Measurements from ENCODE around the gene NPHS1. TPM values are rescaled to one million over a fixed set of nuclear protein-coding genes. Genes with fewer than 3 reads are reported as not detected.

NPHS1 gene
- total RNA-seq, 2 experiments from 2014 or later: not detected

GRCh38 chr19:35792888-35793287, 59.4 kb downstream of the NPHS1 start:
- H3K36me3 Mint-ChIP-seq (ENCODE audit: low read depth): no peaks in the 10 kb centered on the region
- CTCF ChIA-PET: no interaction called here
- H3K27me3 ChIP-seq (ENCODE audit: control insufficient read depth in 1 of 2, insufficient read depth in 2 of 2, low read length in 2 of 2): peaks cover 9 to 12% of the 10 kb centered on the region in 2 experiments
- peaks cover 26% of the 10 kb centered on the region for H3K27me3 Mint-ChIP-seq
- H3K9me3 ChIP-seq (ENCODE audit: control insufficient read depth in 1 of 2, insufficient read depth in 1 of 2, low read length in 2 of 2): peaks cover 0 to 8% of the 10 kb centered on the region in 2 experiments
- H3K36me3 ChIP-seq (ENCODE audit: insufficient read depth, low read length): no peaks in the 10 kb centered on the region
- no peaks in the 10 kb centered on the region for H3K4me1 Mint-ChIP-seq (ENCODE audit: low read depth)
- no peak overlapping the region for H3K27ac Mint-ChIP-seq
- no peak for DNase-seq
- TF ChIP-seq, protein P1, sequence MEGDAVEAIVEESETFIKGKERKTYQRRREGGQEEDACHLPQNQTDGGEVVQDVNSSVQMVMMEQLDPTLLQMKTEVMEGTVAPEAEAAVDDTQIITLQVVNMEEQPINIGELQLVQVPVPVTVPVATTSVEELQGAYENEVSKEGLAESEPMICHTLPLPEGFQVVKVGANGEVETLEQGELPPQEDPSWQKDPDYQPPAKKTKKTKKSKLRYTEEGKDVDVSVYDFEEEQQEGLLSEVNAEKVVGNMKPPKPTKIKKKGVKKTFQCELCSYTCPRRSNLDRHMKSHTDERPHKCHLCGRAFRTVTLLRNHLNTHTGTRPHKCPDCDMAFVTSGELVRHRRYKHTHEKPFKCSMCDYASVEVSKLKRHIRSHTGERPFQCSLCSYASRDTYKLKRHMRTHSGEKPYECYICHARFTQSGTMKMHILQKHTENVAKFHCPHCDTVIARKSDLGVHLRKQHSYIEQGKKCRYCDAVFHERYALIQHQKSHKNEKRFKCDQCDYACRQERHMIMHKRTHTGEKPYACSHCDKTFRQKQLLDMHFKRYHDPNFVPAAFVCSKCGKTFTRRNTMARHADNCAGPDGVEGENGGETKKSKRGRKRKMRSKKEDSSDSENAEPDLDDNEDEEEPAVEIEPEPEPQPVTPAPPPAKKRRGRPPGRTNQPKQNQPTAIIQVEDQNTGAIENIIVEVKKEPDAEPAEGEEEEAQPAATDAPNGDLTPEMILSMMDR (IDR thresholded peaks at IDR 0.05): no peak
- ATAC-seq (ENCODE audit: poor library complexity): no peak
- H3K4me3 Mint-ChIP-seq: no peak overlapping the region
- H3K9me3 Mint-ChIP-seq: no peaks in the 10 kb centered on the region
- POLR2A ChIA-PET: no interaction called here
- peaks cover 8% of the 10 kb centered on the region for H3K4me1 ChIP-seq (ENCODE audit: insufficient read depth, low read length)
- H3K4me3 ChIP-seq (ENCODE audit: low read length): no peak overlapping the region
- intact Hi-C loops (cut with DNase I, micrococcal nuclease): no loop called here
- H3K27ac ChIP-seq (ENCODE audit: low read depth in 1 of 2, low read length in 2 of 2): no peak overlapping the region

DNA sequence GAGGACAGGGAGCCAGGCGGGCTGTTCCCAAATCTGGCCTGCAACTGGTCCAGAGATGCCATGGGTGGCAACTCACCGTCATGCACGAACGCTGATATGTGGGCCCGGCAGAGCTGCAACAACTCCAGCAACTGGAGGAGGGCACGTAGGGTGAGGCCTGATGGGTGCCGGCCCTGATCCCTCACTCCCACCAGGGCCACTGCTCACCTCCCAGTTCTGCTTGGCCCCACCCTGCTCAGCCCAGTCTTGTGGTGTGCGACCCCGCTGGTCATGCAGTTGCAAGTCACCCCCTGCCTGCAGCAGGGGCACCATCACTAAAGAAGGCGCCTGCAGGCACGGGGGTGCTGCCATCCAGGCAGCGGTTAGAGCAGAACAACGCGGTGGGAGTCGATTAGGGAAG, 60.0 kb downstream of the NPHS1 start:
- H3K4me3 ChIP-seq (ENCODE audit: low read length): no peak overlapping the region
- H3K27me3 ChIP-seq (ENCODE audit: control insufficient read depth in 1 of 2, insufficient read depth in 2 of 2, low read length in 2 of 2): peaks cover 9 to 12% of the 10 kb centered on the region in 2 experiments
- peaks cover 0 to 8% of the 10 kb centered on the region in 2 experiments for H3K9me3 ChIP-seq (ENCODE audit: control insufficient read depth in 1 of 2, insufficient read depth in 1 of 2, low read length in 2 of 2)
- Mint-ChIP-seq H3K27ac (no peak overlapping the region), H3K9me3 (no peaks in the 10 kb centered on the region), H3K36me3 (ENCODE audit: low read depth) (no peaks in the 10 kb centered on the region), H3K4me1 (ENCODE audit: low read depth) (no peaks in the 10 kb centered on the region), H3K27me3 (peaks cover 22% of the 10 kb centered on the region), H3K4me3 (no peak overlapping the region)
- peaks cover 3% of the 10 kb centered on the region for H3K4me1 ChIP-seq (ENCODE audit: insufficient read depth, low read length)
- H3K36me3 ChIP-seq (ENCODE audit: insufficient read depth, low read length): no peaks in the 10 kb centered on the region
- ATAC-seq (ENCODE audit: poor library complexity): no peak
- no peak overlapping the region for H3K27ac ChIP-seq (ENCODE audit: low read depth in 1 of 2, low read length in 2 of 2)
- DNase-seq: no peak
- CTCF ChIA-PET: no interaction called here
- intact Hi-C loops (cut with DNase I, micrococcal nuclease): no loop called here
- POLR2A ChIA-PET: no interaction called here
- TF ChIP-seq, protein P1 (IDR thresholded peaks at IDR 0.05): no peak

GRCh38 chr19:35791814-35792279, 60.5 kb downstream of the NPHS1 start:
- Mint-ChIP-seq H3K9me3 (no peaks in the 10 kb centered on the region), H3K4me3 (no peak overlapping the region), H3K36me3 (ENCODE audit: low read depth) (no peaks in the 10 kb centered on the region), H3K27ac (no peak overlapping the region), H3K27me3 (peaks cover 17% of the 10 kb centered on the region), H3K4me1 (ENCODE audit: low read depth) (no peaks in the 10 kb centered on the region)
- Histone ChIP-seq H3K36me3 (ENCODE audit: insufficient read depth, low read length) (no peaks in the 10 kb centered on the region), H3K9me3 (ENCODE audit: control insufficient read depth in 1 of 2, insufficient read depth in 1 of 2, low read length in 2 of 2) (peaks cover 0 to 4% of the 10 kb centered on the region in 2 experiments), H3K27ac (ENCODE audit: low read depth in 1 of 2, low read length in 2 of 2) (no peak overlapping the region), H3K27me3 (ENCODE audit: control insufficient read depth in 1 of 2, insufficient read depth in 2 of 2, low read length in 2 of 2) (peaks cover 4 to 7% of the 10 kb centered on the region in 2 experiments), H3K4me1 (ENCODE audit: insufficient read depth, low read length) (no peaks in the 10 kb centered on the region), H3K4me3 (ENCODE audit: low read length) (no peak overlapping the region)
- ATAC-seq (ENCODE audit: poor library complexity) (no peak), DNase-seq (no peak)
- intact Hi-C loops (cut with DNase I, micrococcal nuclease): no loop called here
- ChIA-PET CTCF (no interaction called here), POLR2A (no interaction called here)
- TF ChIP-seq, protein P1 (IDR thresholded peaks at IDR 0.05): no peak
